ENCODE measurements around the gene AMPH. TPM values are rescaled to one million over a fixed set of nuclear protein-coding genes. Genes with fewer than 3 reads are reported as not detected.

The AMPH gene
- polyA plus RNA-seq, 1 donor = 20.0 TPM

DNA sequence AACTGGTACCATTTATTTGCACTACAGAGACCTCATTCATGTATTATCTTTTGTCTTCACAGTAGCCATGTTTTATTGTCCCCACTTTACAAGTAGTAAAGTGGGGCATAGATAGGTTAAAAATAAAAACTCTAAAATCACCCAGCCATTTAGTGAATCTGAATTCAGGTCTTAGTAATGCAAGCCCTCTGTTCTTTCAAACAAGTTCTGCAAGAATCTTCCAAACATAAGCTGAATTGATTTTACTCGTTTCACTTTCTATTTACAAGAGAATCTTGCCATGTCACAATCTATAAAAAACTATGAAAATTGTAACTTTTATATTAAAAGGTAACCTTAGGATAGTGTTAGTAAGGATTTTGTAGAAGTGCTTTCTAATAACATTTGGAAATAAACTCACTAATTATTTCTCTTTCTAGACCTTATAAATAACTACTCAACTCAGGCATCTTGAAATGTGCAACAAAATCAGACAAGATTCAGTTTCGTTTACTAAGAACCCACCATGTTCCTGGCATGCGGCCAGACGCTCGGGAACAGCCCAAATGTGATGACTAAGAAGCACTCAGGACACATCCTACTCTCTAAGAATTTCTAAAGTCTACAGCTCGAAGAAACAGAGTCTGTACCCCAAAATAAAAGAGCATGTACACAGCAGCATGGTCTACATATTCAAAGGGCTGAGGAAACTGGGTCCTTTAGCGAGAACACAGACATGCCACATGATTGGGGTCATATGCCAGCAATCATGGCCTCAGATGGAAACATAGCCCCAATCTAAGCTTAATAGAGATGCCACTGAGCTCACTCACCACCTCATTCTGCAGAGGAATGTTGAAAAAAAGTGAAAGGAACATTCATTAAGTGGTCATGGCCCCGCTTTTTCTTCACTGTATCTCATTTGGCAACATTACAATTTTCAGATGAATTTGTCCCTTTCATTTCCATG lies 167.6 kb downstream of the AMPH start:
- no peak for DNase-seq

DNA sequence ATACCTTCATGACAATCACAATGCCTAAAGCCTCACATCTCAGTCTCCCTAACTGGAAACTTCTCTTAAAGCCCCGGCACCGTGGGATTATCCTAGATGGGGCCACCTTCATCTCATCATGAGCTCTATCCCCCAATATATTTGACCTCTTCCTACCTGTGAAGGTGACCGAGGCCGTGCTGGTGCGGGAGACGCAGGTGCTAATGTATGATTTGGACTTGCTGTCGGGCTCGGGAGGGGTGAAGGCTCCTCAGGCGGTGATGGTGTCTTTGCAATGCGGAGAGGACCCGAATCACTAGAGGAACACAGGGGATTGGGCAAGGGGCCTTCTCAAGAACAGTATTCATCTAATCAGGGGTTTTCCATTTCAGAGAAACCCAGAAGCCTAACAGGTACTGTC lies 168.4 kb downstream of the AMPH start:
- no peak for DNase-seq

DNA sequence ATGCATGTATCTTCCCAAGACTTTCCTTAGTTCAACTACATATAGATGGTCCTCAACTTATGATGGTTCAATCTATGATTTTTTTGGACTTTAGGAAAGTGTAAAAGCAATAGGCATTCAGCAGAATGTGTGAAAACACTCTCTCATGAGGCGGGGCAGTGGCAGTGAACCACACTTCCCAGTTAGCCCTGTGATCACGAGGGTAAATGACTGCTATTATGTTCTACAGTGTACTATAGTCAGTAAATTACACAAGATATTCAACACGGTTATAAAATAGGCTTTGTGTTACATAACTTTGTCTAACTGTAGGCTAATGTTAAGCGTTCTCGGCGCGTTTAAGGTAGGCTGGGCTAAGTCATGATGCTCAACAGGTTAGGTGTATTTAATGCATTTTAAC lies 169.3 kb downstream of the AMPH start:
- DNase-seq = no peak

DNA sequence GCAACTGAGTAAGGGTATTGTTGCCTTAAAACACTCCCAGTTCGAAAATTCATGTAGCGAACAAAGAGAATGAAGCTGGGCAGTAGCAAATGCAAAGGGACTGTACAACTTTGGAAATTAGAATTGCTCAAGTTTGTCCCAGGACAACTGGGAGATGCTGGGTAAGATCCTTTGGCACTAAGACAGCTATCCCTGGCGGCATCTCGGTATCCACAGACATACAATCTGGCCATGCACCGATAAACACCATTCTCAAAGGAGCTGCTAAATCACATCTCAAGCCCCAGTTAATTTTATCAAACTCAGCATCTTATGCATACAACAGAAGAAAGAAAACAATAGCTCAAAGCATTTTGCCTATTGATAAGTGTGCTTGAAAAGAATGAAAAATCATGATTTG lies 177.3 kb downstream of the AMPH start:
- no peak for DNase-seq

DNA sequence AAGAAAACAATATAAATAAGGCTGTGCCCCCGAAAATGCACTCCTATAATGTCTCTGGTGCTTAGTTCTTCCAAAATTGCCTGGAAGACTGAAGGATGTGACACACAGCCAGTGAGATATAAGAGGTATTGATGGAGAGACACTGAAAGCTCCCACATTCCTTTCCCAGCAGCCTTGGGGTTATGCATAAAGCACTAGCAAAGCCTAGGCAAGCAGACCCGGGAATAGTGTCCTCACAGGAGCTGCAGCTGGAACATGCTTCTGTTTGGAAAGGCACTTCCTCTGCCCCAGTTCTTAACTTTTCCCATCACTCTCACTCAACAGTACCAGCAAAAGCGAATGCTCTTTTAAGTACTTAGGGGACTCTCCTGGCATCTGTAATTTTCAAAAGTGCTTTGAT lies 178.0 kb downstream of the AMPH start:
- DNase-seq = no peak

DNA sequence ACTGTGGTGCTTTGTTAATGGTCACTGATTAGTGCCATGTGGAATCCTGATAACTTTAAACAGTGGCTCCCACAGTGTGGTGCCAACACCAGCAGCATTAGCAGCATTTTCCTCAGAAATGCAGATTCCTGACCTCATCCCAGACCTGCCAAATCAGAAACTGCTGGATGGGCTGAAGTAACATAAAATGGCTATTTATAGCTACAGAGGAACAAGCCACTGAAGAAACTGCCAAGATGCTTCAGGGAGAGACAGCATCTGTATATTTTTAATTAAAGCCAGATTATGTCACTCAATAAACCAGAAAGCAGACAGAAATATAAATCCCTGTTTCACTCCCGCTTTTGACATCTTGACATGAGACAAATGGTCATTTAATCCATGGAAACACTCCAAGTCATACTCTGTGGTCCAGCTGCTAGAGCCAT lies 178.5 kb downstream of the AMPH start:
- DNase-seq = peak; percentile 7

DNA sequence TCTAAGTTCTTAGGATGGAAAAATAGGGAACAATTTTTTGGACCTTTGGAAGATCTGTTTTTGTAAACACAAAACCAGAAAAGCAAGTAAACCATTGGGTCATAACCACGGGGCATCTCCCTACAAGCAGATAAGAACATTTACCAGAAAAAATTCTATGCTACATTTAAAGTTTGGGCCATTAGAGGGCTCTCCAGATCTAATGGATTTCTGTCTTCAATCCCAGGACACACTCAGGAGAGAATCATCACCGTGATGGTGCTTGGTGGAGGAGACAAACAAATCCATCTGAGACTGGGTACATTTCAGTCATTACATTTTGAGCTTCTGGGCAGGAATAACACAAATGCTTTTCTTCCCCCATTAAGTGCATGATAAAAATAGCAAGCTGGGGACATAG lies 179.3 kb downstream of the AMPH start:
- peak; percentile 19 for DNase-seq

DNA sequence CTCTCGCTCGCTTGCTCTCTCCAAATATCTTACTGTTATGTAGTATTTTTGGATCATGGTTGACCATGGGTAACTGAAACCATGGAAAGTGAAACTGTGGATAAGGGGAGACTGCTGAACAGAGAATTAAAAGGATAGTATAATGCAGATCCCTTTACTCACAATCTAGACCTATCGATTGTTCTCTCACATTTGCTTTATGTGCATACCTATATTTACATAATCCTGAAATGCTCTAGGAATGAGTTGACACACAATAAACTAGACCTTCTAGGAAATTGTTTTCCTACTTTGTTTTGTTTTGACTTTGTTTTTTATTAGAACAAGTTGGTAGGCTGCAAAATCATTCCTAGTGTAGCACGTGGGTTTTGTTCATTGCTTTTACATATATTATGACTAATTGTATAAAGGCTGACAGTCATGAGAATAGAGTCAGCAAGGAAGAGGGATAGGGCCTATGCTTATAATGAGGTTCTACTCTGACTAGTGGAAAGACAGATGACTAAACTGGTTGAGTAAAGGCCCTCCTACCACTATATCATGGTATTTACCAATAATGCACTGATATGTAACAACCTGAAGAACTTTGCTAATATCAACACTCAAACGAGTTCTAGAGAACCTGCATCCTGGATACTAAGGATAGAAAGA lies 182.5 kb downstream of the AMPH start:
- no peak for DNase-seq

DNA sequence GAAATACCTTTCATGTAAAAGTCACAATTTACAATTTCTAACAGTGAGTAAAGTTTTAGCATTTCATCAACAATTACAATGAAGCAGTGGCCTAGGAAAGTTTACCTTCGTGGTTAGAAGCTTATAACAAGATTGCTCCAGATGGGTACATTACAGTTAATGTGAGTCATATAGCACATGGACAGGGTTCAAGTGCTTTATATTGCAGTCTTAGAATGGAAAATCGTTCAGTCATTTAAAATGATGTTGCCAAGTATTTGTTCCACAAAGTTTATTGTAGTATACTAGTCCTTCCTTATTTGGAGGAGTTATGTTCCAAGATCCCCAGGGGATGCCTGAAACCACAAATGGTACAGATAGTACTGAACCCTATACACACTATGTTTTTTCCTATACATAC lies 183.1 kb downstream of the AMPH start:
- no peak for DNase-seq

DNA sequence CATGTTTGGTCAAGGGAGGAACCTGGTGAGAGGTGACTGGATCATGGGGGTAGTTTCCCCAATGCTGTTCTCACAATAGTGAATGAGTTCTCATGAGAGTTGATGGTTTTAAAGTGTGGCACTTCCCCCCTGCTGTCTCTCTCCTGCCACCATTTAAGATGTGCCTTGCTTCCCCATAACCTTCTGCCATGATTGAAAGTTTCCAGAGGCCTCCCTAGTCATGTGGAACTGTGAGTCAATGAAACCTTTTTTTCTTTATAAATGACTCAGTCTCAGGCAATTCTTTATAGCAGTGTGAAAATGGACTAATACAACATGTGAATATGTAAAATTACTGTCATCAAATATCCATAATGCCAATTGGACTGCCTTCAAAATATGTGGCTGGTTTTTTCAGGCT lies 192.2 kb downstream of the AMPH start:
- DNase-seq = no peak

DNA sequence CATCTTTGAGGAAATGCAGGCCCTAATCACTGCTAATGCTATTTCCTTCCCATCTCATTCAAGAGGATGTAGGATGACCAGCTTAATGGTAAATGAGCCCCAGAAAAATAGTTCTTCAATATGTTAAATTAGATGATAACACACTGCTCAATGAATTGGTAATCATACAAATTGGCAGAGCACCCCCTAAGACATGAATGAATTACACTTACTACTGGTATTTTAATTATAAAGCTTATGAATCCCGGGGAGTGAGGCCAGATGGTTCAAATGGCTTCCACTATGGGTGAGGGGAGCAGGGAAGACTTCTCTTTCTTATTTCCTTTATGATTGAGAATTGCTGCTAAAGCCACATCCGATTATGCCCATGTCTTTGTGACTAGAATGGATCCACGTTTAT lies 198.5 kb downstream of the AMPH start:
- no peak for DNase-seq

DNA sequence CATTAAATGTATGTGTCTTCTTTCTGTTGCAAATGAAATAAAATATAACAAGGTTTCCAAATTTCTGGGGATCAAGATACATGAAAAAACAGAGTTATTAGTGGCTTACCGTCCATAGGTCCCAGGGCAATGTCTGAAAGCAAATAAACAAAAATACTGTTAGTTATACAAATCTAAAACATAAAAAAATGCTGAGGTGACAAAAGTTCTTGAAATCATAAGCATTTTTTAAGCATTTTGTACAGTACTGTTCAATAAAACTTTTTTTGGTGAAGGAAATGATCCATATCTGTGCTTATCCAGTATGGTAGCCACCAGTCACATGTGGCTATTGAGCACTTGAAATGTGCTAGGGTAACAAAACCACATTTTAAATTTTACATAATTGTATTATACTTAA lies 199.1 kb downstream of the AMPH start:
- DNase-seq = no peak

DNA sequence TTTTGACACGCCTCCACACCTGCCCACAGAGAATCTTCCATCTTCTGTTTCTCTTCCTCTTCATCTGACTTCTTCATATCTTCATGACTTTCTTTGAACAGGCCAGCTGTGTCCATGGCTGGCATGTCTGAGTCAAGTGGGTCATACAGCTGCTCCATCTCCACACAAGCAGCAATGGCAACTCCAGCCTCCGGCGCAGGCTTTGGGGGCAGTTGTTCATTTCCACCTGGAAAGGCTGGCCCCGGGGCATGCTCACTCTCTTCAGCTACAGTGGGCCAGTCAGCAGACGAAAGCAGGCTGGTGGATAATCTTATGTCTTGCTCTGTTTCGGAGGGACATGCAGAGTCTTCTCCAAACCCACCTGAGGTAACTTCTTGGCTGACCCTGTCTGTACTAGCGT lies 202.1 kb downstream of the AMPH start:
- DNase-seq = no peak

DNA sequence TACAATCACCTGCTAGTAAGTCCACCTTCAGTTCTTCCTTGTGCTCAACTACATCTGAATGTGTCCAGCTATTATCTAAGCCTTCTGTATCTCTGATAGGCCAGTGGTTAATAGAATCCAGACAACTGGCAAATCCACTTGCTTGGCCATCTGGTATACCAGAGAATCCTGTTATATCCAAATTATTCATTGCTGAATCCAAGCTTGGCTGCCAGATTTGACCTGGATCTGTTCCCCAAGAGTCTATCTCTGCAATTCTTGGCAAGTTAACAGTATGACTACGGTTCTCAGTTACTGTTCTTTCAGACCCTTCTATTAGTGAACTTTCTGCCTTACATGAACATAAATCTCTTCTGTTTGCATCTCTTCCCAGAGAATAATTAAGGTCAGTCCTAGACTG lies 203.1 kb downstream of the AMPH start:
- DNase-seq = no peak

DNA sequence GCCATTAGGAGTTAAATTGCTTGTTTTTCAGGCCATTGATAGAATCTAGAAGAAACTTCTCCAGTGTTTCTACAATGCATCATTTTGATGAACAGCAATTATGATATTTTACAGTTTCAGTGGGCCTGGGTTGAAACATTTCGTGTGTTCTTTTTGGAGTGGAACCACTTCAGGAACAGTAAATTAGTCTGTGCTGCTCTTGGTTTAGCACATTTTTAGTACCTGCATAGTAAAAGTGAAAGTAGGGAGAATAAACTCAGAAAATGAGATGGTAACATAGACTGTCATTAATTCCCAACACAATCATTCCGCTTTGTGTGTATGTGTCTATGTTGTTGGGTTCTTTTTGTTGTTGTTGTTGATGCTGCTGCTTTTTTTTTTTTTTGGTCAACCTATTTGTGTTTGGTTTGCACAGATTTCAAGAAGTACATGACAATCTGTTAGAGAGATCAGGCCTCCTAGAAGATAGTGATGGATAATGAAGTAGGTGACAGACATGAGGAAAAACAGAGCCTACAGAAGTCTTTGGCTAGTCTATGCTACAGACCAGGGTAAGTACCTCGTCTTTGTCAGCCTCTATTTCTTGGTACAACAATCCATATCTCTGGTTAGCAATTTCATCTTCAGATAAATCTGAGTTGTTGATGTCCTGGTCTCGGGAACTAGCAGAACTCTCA lies 203.8 kb downstream of the AMPH start:
- no peak for DNase-seq

DNA sequence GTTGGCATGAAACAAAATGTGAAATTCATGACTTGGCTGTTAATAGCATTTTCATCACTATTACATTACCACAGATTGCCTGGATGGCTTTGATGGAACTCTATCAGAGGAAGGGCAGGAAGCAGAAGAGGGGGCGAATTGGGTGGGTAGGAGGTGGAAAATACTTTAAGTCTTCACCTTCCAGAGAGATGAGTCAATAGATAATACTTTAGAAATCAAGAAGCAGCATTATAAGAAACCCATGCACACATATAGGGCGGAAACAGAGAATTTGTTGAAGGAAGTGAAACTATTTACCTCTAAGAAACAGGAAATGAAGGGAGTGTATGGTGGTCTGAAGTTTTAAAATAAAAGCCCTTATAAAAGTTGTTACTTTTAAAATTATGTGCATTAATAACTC lies 205.7 kb downstream of the AMPH start:
- DNase-seq = no peak

DNA sequence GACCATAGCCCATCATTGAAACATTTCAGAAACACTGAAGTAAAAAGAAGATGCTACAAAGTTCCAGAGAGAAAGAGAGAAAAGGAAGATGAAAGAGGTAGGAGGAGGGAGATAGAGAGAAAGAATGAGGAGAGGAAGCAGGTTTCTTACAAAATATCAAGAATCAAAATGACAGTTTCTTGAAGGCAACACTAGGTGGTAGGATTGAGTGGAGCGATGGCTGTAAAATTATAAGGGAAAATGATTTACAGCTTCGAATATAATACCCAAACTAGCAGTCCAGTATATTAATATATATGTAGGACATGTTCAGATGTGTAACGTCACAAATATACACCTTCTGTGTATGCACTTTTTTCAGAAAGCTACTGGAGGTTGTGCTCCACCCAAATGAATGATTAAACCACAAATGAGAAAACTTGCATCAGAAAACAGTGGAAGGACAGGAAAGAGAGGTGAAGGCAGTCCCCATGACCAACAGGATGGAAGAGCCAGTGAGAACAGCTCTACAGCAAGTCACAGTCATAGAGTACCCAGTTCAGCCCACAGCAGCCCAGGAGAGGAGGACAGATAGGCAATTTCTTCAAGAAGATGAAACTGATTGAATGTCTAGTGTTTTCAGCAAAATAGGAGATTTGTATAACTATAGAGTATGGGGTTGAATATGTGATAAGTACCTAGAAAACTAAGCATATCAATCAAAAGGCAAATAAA lies 206.3 kb downstream of the AMPH start:
- no peak for DNase-seq

DNA sequence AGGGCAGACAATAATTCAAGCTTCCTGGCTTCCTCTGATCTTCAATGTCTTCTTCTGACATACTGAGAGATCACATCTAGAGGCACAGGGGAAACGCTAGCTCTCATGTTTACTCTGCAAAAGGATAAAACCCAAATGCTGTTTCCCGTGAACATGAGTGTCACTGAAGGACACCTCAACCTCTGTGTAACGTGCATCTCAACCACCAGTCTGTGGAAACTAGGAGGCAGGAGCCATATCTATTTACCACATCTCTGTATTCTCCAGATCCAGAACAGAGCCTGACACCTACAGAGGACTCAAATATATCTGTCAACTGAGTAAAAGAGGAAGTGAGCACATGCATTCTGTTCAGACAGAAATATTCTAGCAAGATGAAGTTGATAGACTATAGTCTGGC lies 217.4 kb downstream of the AMPH start:
- DNase-seq = no peak

DNA sequence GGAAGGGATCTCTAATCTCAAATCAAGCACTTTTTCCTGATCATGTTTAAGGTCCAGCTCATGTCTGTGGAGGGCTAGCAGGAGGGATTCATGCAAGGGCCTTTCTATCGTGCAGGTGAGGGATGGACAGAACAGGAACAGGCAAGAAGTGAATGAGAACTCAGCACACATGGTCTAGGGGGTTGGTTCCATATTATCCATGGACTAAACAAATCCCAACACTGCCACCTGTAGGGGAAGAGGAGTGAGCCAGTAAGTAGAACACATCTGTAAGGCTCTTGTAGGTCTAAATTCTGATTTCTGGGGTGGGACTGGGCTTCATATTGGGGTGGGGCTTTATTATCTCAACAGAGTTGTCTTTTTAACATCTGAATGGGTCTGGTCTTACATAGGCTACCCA lies 219.8 kb downstream of the AMPH start:
- no peak for DNase-seq

DNA sequence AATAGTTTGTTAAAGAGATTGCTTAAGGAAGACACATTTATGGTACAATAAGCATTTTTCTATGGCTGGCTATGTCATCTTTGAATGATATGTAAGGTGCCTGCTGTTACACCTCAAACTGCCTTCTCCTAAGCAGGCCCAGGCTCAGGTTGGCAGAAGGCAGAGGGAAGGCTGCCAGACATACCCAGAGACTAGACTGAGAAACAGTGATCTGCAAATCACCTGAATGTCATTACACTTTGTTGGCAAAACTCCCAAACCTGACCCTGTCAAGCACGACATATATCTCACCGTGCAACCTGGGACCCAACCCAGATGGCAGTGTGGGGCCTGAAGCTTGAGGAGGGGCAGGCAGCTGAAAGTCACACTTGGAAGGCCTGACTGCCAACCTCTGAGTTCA lies 221.1 kb downstream of the AMPH start:
- no peak for DNase-seq

DNA sequence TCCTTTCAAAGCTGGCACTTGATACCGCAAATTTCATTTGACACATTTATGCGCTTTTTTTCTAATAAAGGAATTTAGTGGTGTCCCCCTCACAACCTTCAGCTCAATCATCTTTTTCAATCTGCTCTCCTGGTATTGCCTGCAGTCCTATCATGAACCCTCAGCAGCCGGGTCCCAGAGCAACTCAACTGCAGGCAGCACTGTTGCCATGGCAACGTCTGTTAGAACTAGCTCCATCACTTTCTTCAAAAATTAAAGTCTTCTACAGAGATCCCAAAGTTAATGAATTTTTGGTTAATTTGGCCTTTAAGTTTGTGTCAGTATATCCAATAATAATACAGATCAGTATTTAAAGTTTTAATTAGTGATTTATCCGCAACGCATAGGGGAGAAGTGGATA lies 221.6 kb downstream of the AMPH start:
- DNase-seq = no peak

DNA sequence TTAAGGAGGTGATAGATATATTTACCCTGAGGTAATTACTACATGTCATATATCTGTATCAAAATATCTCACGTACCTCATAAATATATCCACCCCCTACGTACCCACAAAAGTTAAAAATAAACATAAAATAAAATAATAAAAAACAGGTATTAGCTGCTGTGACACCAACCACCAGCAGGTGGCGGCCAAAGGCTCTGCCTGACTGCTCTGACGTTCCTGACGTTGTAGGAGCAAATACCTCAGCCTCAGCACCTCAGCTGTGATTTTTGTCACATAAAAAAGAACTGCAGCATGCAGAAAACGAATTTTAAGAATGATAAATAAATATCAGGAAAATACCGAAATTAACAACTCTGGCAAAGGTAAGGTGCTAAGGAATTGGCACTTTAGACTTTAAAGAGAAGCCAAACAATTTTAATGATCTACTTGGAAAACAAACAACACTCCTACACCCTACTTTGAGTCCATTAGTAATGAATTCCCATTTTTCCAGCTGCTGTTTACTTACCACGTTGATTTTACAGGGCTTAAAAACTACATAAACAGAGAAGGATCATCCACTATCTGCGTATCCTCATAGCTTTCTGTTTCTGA lies 232.3 kb downstream of the AMPH start:
- peak; percentile 31 for DNase-seq
